Stimulated activated memory B cell treated with anti-CD40 and anti-IgM and Interleukin-4, amounts not matched to agents 10 μg/mL and 1 μg/mL and 100 μg/mL, for 72 hours (primary cell): ENCODE measurements around the gene SSC5D.

Experiments used
- ATAC-seq: fragments of 150-1000 bp; cut with Tn5 transposase; 2 replicates; pipeline ENCODE4 v1.10.0; 2021
- H3K27ac Mint-ChIP-seq: one replicate; pipeline ENCODE4 v1.8.0; 2022; ENCODE audit warnings: mild to moderate bottlenecking, mixed read lengths
- H3K27me3 Mint-ChIP-seq: one replicate; pipeline ENCODE4 v1.8.0; 2022; ENCODE audit warnings: mixed read lengths
- H3K36me3 Mint-ChIP-seq: one replicate; pipeline ENCODE4 v1.8.0; 2022; ENCODE audit warnings: mixed read lengths
- H3K4me1 Mint-ChIP-seq: one replicate; pipeline ENCODE4 v1.8.0; 2022; ENCODE audit warnings: mixed read lengths
- H3K4me3 Mint-ChIP-seq: one replicate; pipeline ENCODE4 v1.8.0; 2022; ENCODE audit warnings: mild to moderate bottlenecking, moderate library complexity, mixed read lengths
- H3K9me3 Mint-ChIP-seq: one replicate; pipeline ENCODE4 v1.8.0; 2022; ENCODE audit warnings: mixed read lengths

The SSC5D gene

DNA sequence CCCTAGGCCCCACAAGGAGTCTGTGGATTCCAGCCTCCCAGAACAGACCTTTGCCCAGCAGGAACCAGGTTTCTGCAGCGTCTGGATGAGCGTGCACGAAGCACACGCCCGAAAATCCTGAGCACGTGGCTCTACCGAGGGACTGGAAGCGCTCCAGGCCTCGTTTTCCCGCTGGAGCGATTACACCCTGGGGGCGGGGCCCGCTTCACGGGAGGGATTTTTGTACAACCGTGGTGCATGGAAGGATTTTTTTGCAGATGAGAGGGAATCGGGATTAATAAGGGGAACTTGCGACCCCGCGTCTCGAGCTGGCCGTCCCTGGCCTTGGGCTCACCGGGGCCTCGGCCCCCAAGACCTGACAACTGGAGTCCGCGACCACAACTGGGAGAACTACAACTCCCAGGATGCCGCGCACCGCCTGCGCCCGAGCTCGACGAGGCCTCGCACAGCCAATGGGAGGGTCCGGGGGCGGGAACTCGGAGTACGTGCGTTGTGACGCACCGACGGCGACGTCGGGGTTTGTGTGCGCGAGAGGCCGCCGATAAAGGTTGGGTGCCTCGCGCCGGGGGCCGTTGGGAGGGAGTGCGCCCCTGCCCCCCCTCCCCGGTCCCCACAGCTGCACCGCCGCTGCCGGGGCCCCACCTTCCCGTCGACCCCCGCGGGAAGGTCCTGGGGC, 12.0 kb upstream of the SSC5D start, which contains the start of gene ZNF628:
TSS of gene ZNF628 (plus strand) at position 518 of the 676 bp plus-strand sequence. CDS start 3,294 bp downstream, outside the sequence.
- ATAC-seq, result peak; percentile 97
- H3K36me3 Mint-ChIP-seq, result peaks cover 24% of the 10 kb centered on the region
- peak within 1 kb of the TSS; percentile 90 for H3K4me3 Mint-ChIP-seq

DNA sequence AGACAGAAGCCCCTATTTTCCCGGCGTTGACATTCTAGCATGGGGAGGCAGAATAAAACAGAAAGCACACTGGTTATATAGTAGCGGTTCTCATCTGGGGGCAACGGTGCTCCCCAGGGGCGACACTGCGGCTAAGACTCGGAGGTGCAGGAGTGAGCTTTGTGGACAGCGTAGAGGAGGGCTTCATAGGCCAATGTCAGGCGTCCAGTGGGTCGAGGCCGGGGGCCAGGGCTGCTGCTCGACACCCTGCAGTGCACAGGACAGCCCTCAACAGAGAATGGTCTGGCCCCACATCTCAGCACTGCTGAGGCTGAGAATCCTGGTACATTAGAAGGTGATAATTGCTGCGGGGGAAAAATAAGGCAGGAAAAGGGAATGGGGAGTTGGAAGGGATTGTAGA, 10.3 kb upstream of the SSC5D start:
- ATAC-seq, result no peak
- H3K27me3 Mint-ChIP-seq, result no peaks in the 10 kb centered on the region
- peak overlapping the region; percentile 86 for H3K4me3 Mint-ChIP-seq
- H3K36me3 Mint-ChIP-seq, result peaks cover 24% of the 10 kb centered on the region
- H3K27ac Mint-ChIP-seq, result peak overlapping the region; percentile 5
- H3K4me1 Mint-ChIP-seq, result peaks cover 41% of the 10 kb centered on the region
- H3K9me3 Mint-ChIP-seq, result no peaks in the 10 kb centered on the region

More for the DNA sequence above, 12.0 kb upstream of the SSC5D start, which contains the start of gene ZNF628:
- Mint-ChIP-seq H3K9me3 (no peaks in the 10 kb centered on the region), H3K4me1 (peaks cover 41% of the 10 kb centered on the region), H3K27me3 (no peaks in the 10 kb centered on the region), H3K27ac (peak within 1 kb of the TSS; percentile 90)

DNA sequence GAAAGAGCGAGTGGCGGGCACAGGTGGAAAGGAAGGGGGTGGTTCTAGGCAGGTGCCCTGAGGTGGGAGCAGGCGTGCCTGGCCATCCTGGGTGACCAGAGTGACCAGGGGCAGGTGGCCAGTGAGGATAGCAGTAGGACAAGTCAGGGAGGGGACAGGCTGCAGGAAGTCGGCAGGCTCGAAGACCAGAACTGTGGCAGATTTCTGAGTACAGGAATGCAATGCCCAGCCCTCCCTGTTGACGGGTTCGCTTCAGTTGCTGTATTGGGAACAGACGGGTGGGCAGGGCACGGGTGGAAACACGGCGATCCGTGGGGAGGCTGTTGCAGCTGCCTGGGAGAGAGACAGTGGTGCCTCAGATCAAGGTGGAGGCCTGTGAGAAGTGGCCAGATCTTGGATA, 9.9 kb upstream of the SSC5D start:
- no peaks in the 10 kb centered on the region for H3K9me3 Mint-ChIP-seq
- peak overlapping the region; percentile 5 for H3K27ac Mint-ChIP-seq
- peaks cover 41% of the 10 kb centered on the region for H3K4me1 Mint-ChIP-seq
- H3K4me3 Mint-ChIP-seq, result peak overlapping the region; percentile 86
- no peaks in the 10 kb centered on the region for H3K27me3 Mint-ChIP-seq
- ATAC-seq, result no peak
- peaks cover 24% of the 10 kb centered on the region for H3K36me3 Mint-ChIP-seq

DNA sequence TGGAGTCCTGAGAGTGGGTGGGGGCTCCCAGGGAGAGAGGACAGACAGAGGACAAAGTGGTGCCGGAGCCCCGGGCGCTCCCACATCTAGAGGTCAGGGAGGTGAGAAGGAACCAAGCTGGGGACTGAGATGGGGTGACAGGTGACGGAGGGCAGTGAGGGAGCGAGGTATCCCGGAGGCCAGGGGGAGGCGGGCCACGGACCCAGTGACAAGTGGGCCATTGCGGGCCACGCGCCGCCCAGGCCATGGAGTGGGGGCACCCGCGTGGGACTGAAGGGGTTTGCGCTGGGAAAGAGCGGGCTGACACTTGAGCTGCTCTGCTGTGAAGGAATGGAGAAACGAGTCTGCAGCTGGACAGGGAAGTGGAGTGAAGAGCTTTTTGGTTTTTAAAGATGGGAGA, 9.2 kb upstream of the SSC5D start:
- H3K36me3 Mint-ChIP-seq, result peaks cover 24% of the 10 kb centered on the region
- peaks cover 41% of the 10 kb centered on the region for H3K4me1 Mint-ChIP-seq
- no peaks in the 10 kb centered on the region for H3K27me3 Mint-ChIP-seq
- no peak for ATAC-seq
- H3K4me3 Mint-ChIP-seq, result no peak overlapping the region
- H3K27ac Mint-ChIP-seq, result peak overlapping the region; percentile 5
- no peaks in the 10 kb centered on the region for H3K9me3 Mint-ChIP-seq

DNA sequence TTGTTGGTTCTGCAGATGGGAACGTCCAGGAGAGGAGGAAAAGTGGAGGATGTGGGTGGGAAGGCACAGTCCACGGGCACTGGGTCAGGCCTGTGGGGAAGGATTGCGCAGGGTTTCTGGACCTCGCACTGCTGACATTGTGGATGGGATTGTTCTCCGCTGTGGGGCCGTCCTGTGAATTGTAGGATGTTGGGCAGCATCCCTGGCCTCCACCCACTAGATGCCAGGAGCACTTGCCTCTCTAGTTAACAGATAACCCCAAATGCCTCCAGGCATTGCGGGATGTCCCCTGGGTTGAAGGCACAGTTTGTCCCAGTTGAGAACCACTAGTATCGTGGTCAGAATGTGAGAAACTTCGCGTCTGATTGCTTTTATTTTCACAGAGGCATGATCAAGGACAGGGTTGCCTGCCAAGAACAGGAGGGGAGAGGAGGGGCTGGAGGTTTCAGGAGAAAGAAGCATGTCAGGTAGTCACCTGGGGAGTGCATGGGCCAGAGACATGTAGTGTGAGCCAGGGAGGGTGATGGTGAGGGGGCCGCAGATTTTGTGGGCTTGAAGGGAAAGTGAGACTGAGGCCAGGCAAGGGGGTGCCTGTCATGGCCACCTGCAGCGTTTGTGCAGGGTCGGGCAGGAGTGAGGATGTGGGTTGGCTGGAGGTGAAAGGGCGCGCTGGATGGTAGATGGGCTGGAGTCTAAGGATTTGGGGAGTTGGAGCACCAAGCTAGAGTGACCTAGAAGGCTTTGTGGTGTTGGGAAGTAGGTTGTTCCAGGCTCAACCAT, 8.6 kb upstream of the SSC5D start:
- Mint-ChIP-seq H3K36me3 (peaks cover 24% of the 10 kb centered on the region), H3K4me3 (no peak overlapping the region), H3K9me3 (no peaks in the 10 kb centered on the region), H3K27me3 (no peaks in the 10 kb centered on the region), H3K4me1 (peaks cover 46% of the 10 kb centered on the region), H3K27ac (no peak overlapping the region)
- no peak for ATAC-seq

DNA sequence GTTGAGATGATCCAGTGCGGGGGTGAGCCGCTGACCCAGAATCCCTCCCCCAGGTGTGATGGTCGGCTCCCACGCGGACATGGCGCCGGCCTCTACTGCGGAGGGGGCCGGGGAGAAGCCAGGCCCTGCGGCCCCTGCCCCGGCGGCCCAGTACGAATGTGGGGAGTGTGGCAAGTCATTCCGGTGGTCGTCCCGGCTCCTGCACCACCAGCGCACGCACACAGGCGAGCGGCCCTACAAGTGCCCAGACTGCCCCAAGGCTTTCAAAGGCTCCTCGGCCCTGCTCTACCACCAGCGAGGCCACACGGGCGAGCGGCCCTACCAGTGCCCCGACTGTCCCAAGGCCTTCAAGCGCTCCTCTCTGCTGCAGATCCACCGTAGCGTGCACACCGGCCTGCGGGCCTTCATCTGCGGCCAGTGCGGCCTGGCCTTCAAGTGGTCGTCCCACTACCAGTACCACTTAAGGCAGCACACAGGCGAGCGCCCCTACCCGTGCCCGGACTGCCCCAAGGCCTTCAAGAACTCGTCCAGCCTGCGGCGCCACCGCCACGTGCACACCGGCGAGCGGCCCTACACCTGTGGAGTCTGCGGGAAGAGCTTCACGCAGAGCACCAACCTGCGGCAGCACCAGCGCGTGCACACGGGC, 7.0 kb upstream of the SSC5D start:
- no peak overlapping the region for H3K4me3 Mint-ChIP-seq
- peaks cover 49% of the 10 kb centered on the region for H3K4me1 Mint-ChIP-seq
- H3K9me3 Mint-ChIP-seq, result no peaks in the 10 kb centered on the region
- peaks cover 24% of the 10 kb centered on the region for H3K36me3 Mint-ChIP-seq
- ATAC-seq, result no peak
- no peak overlapping the region for H3K27ac Mint-ChIP-seq
- H3K27me3 Mint-ChIP-seq, result no peaks in the 10 kb centered on the region

DNA sequence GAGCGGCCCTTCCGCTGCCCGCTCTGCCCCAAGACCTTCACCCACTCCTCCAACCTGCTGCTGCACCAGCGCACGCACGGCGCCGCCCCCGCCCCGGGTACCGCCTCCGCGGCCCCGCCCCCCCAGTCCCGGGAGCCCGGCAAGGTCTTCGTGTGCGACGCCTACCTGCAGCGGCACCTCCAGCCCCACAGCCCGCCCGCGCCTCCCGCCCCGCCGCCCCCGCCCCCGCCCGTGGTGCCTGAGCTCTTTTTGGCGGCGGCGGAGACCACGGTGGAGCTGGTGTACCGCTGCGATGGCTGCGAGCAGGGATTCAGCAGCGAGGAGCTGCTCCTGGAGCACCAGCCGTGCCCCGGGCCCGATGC, 6.5 kb upstream of the SSC5D start:
- H3K27ac Mint-ChIP-seq, result no peak overlapping the region
- H3K4me3 Mint-ChIP-seq, result no peak overlapping the region
- H3K9me3 Mint-ChIP-seq, result no peaks in the 10 kb centered on the region
- H3K4me1 Mint-ChIP-seq, result peaks cover 50% of the 10 kb centered on the region
- no peaks in the 10 kb centered on the region for H3K27me3 Mint-ChIP-seq
- no peak for ATAC-seq
- H3K36me3 Mint-ChIP-seq, result peaks cover 24% of the 10 kb centered on the region

DNA sequence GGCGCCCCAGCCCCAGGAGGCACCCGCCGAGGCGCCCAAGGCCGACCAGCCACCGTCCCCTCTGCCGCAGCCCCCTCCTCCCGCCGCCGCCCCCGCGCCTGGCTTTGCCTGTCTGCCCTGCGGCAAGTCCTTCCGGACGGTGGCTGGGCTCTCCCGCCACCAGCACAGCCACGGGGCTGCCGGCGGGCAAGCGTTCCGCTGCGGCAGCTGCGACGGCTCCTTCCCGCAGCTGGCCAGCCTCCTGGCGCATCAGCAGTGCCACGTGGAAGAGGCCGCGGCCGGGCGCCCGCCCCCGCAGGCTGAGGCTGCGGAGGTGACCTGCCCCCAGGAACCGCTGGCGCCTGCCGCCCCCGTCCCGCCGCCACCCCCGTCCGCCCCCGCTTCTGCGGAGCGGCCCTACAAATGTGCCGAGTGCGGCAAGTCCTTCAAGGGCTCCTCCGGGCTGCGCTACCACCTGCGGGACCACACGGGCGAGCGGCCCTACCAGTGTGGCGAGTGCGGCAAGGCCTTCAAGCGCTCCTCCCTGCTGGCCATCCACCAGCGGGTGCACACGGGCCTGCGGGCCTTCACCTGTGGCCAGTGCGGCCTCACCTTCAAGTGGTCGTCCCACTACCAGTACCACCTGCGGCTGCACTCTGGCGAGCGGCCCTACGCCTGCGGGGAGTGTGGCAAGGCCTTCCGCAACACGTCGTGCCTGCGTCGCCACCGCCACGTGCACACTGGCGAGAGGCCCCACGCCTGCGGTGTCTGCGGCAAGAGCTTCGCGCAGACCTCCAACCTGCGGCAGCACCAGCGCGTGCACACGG, 5.9 kb upstream of the SSC5D start:
- peaks cover 47% of the 10 kb centered on the region for H3K4me1 Mint-ChIP-seq
- H3K27me3 Mint-ChIP-seq, result no peaks in the 10 kb centered on the region
- no peak for ATAC-seq
- H3K4me3 Mint-ChIP-seq, result no peak overlapping the region
- no peaks in the 10 kb centered on the region for H3K9me3 Mint-ChIP-seq
- no peak overlapping the region for H3K27ac Mint-ChIP-seq
- peaks cover 24% of the 10 kb centered on the region for H3K36me3 Mint-ChIP-seq

DNA sequence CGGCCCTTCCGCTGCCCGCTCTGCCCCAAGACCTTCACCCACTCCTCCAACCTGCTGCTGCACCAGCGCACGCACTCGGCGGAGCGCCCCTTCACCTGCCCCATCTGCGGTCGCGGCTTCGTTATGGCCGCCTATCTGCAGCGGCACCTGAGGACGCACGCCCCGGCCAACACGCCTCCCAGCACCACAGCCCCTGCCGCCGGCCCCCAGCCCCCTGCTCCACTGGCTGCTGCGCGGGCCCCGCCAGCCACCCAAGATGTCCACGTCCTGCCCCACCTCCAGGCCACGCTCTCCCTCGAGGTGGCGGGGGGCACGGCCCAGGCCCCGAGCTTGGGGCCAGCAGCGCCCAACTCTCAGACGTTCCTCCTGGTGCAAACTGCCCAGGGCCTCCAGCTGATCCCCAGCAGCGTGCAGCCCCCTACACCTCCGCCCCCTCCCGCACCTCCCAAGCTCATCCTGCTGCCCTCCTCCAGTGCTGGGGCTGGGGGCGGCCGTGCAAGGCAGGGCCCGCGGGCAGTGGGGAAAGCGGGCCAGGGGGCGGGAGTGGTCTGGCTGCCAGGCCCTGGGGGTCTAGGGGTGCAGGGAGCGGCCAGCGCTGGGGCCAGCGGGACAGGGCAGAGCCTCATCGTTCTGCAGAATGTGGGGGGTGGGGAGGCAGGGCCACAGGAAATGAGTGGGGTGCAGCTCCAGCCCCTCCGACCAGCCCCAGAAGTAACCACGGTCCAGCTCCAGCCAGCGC, 5.1 kb upstream of the SSC5D start:
- Mint-ChIP-seq H3K36me3 (peaks cover 20% of the 10 kb centered on the region), H3K4me3 (no peak overlapping the region), H3K27ac (no peak overlapping the region), H3K4me1 (peaks cover 46% of the 10 kb centered on the region), H3K27me3 (peaks cover 2% of the 10 kb centered on the region), H3K9me3 (no peaks in the 10 kb centered on the region)
- no peak for ATAC-seq

DNA sequence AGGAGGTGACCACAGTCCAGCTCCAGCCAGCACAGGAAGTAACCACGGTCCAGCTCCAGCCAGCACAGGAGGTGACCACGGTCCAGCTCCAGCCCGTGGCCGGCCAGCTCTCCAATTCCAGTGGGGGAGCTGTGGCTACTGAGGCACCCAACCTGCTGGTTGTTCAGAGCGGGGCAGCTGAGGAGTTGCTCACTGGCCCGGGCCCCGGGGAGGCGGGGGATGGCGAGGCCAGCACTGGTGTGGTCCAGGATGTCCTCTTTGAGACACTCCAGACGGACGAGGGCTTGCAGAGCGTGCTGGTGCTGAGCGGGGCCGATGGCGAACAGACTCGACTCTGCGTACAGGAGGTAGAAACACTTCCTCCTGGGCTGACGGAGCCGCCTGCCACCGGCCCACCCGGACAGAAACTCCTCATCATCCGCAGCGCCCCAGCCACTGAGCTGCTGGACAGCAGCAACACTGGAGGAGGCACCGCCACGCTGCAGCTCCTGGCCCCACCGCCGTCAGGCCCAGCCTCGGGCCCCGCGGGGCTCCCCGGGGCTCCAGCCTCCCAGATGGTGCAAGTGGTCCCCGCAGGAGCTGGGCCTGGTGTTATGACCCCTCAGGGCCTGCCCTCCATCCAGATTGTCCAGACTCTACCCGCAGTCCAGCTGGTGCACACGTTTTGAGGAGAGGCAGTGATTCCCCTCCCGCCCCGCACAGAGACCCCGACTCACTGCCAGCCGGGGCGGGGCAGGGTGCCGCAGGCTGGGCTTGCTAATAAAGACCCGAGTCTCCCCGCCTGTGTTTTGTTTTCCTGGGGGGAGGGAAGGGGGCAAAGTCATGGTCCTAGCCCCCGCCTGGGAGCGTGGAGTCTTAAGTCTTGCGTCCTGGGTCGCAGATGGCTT, 4.3 kb upstream of the SSC5D start:
- Mint-ChIP-seq H3K4me1 (peaks cover 43% of the 10 kb centered on the region), H3K27me3 (peaks cover 10% of the 10 kb centered on the region), H3K36me3 (peaks cover 12% of the 10 kb centered on the region), H3K9me3 (no peaks in the 10 kb centered on the region), H3K27ac (peak overlapping the region; percentile 74), H3K4me3 (peak overlapping the region; percentile 79)
- no peak for ATAC-seq

DNA sequence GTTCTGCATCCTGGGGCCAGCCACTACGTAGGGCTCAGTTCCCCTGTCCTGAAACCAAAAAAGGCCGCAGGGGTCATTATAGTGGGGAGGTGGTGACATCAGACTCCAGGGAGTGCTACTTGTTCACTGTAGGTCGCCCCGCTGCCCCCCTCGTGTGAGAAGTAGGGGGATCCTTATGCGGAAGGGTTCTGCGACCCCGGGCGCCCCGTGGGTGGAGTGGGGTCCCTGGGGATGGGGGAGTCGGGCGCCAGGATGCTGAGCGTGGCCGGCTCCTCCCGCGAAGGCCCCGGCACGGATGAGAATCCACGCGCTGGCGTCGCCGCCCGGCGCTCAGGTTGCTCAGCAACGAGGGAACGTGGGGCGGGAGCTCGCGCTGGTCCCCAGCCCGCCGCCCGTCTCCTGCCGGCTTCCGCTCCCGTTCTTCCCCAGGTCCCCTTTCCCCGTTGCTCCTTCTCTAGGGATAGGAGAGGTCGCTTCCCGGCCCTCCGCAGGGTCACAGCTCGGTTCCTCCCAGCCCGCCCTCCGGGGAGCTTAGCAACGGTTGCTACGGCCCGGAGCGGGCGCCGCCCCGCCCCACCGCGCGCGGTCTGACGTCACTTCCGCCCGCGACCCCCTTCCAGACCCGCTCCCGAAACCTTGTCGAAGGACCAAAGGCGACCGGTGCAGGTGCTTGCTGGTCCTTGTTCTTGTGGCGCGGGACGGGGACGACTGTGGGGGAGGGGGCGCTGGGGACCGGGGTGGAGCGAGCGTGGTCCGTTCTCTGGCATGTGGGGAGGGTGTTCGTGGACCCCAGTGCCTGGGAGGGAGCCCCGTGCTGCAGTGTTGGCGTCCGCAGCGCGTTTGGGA, 3.4 kb upstream of the SSC5D start, which contains the start of gene NAT14:
TSS of gene NAT14 (plus strand) at position 596 of the 846 bp plus-strand sequence. CDS start 521 bp downstream, outside the sequence.
- Mint-ChIP-seq H3K27me3 (peaks cover 11% of the 10 kb centered on the region), H3K36me3 (peaks cover 3% of the 10 kb centered on the region), H3K27ac (peak within 1 kb of the TSS; percentile 74), H3K4me3 (peak within 1 kb of the TSS; percentile 79), H3K9me3 (no peaks in the 10 kb centered on the region), H3K4me1 (peaks cover 34% of the 10 kb centered on the region)
- peak; percentile 64 for ATAC-seq

DNA sequence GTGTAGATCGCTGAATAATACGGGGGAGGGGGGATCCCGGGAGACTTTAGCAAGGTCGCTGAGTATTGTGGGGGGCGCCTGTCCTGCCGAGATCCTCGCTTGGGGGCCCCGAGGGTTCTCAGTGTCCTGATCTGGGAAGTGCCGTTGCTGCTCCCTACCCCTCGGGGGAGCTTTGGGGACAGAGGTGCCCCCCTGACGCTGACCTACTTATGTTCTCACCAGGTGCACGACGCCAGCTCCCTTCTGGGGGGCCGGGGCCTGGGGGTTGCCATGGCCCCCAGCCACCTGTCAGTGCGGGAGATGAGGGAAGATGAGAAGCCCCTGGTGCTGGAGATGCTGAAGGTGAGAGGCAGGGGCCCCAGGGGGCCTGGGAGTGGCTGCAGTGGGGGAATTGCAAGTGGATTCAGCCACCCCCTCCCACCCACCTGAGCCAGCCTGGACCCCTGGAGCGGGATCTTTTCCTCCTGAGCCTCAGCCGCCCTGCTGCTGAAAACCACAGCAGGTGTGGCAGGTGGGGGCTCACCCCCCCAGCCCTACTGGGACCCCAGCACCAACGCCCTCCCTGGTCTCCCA, 2.7 kb upstream of the SSC5D start:
- no peak for ATAC-seq
- H3K9me3 Mint-ChIP-seq, result no peaks in the 10 kb centered on the region
- peaks cover 16% of the 10 kb centered on the region for H3K27me3 Mint-ChIP-seq
- peaks cover 31% of the 10 kb centered on the region for H3K4me1 Mint-ChIP-seq
- H3K27ac Mint-ChIP-seq, result peak overlapping the region; percentile 74
- peak overlapping the region; percentile 79 for H3K4me3 Mint-ChIP-seq
- H3K36me3 Mint-ChIP-seq, result no peaks in the 10 kb centered on the region
